NCI-H2029 treated with DMSO at 0.1 percent for 48 hours (cell line): ENCODE measurements around the gene HCRTR2.
"Not testable (repeated sequence)": the region's sequence is repeated elsewhere in the genome, so short reads cannot be mapped to it uniquely, and the experiment has no call there.

Experiments
- DNase-seq: peaks from one replicate; lab custom pipeline; 2025; lab: John Stamatoyannopoulos, UW

HCRTR2 gene

DNA sequence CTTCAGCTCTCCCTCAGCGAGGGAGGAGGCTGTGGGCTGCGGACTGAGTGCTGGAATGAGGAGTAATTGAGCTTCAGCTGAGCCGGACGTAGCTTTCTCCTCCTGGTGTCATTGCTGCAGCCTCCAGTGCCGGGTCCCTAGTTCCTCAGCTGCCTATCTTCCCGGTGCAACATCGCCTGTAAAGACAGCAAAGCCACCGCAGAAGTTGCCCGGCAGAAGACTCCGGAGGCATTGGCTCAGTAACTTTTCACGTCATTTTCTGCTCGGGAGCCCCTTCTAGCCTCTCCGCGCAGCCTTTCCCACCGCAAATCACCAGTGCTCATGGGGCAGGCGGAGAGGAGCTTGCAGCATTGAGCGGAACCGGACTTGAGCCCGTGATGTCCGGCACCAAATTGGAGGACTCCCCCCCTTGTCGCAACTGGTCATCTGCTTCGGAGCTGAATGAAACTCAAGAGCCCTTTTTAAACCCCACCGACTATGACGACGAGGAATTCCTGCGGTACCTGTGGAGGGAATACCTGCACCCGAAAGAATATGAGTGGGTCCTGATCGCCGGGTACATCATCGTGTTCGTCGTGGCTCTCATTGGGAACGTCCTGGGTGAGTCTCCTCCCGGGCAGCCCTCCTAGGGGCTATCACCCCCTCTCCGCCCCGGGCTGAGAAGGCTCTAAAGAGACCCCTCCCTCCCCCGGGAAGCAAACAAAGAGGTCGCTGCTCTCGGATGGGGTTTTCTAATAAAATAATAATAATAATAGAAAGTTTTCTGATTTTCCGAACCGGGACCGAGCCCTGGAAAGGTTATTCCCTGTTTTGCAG, at the start of gene HCRTR2:
TSS of gene HCRTR2 (plus strand) at position 305 of the 816 bp plus-strand sequence. CDS start at position 378, 73 bp downstream.
- no peak for DNase-seq

DNA sequence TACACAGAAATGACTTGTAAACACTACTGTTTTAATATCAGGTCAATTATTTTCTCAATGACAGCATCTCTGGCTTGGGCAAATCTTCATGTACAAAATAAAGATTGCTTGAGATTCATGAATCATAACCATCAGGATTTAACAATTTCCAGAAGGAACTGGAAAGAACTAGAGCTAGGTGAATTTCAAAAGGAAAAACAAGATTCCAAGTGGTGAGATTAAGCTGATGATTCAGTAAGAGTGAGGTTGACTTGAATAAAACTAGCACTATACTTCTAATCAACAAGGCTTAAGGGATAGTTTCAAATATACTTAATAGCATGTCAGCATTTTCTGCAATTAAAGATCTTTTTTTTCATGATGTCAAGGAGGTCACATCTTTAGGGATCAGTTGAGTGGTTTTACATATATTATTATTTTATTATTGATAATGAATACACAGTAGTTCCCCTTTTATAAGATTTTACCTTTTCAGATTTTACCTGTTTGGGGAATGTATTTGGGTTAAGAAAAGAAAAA, 43.5 kb upstream of the HCRTR2 start:
- no peak for DNase-seq

DNA sequence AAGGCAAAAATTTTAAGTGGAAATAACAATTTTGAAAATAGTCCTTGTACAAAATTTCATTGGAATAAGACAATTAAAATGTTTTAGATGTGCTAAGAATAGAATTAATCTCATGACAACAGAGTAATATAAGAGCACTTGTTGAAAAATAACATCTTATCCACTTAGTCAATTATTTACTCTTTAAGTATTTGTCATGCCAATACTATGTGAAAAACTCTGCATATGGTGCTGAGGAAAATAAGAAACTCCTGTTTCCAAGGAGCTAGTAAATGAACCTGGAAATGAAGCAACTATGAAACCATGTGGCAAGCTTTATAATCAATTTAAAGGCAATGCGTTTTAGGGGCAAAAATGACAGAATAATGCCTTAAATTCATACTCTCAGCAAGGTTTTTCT, 42.7 kb upstream of the HCRTR2 start:
- DNase-seq = no peak

DNA sequence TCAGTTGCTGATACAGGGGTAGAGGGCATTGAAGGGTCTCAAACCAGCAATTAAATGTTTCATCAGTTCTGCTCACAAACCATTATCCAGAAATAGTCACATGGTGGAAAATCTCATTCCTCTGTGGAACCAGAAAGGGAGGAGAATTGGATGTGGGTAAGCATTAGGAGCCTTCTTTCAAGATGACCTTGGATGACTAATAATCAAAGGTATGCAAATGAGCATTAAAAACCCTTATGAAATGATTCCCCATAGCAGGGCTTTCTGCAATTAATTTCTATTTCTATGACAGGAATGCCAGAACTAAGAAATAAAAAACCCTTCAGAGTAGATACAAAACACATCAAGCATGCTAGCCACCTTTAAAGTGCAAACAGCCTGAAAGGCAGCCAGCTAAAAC, 37.4 kb upstream of the HCRTR2 start:
- DNase-seq = no peak

DNA sequence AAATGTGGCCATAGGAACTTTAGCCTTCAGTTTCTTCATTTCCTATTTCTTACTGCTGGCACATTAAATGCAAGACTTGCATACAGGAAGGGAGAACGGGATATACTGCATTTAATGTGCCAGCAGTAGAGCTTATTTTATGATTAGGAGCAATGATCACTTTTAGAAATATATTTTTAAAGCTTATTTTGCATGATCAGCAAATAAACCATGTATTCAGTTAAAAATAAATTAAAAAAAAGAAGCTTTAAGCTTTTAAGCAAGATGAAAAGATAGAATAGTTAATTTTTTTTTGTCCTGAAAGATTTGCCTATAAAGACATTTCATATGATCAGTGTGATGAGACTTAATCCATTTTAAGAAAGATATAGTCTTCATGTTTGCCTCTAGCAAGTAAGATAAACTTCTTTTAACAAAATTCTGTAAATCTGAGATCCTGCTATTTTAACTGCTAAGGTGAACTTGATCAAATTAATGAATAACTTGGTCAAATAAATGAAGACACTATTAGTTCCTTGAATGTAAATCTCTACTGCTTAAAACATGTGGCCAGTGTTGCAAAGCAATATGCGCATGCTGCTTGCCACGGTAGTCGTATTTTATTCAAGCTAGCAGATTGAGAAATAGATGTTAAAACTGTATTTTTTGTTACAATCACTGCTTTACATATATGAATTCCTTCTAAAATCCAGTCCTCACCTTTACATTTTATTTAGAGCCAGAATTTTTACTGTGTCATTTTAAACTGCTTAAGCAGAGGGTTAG, 36.2 kb upstream of the HCRTR2 start:
- no peak for DNase-seq

DNA sequence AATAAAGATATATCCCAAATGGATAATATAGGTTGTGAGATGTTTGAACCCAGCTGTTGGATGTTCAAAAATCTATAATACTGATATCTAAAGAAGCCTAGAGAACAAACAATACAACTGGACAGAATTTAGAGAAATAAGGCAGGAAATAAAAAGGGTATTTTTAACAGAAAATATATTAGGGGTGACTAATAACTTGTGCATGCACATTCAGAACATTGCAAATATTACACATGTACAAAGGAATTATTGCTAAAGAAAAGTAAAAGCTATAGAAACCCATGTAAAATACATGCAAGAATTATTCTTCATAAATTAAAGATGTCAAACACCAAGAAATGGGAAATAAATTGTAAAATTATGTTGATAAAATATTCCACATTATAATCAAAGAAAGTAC, 32.7 kb upstream of the HCRTR2 start:
- DNase-seq = no peak

DNA sequence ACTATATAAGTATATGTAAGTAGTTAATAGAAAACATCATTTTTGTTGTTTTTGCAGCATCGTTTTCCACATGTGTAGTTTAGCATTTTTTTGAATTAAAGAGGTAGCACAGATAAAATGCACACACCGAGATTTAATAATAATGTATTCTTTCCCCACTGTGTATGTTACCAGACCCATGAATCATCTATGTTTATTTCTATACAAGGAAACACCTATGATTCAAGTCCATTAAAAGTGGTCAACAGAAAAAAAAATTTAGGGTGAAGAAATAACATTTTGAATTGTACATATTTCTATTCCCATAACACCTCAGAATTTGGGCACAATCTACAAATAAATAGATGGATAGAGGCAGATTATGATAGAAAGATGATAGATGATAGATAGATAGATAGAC, 31.7 kb upstream of the HCRTR2 start:
- no peak for DNase-seq

DNA sequence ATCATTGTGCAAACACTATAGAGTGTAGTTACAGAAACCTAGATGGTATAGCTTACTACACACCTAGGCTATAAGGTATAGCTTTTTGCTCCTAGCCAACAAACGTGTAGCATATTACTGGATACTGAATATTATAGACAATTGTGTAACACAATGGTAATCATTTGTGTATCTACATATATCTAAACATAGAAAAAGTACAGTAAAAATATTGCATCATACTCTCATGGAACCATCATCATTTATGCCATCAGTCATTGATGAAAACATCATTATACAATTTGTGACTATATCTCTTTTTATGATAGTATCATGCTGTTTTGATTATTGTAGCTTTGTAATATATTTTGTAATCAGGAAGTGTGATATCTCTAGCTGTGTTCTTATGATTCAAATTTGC, 21.0 kb upstream of the HCRTR2 start:
- DNase-seq = no peak

DNA sequence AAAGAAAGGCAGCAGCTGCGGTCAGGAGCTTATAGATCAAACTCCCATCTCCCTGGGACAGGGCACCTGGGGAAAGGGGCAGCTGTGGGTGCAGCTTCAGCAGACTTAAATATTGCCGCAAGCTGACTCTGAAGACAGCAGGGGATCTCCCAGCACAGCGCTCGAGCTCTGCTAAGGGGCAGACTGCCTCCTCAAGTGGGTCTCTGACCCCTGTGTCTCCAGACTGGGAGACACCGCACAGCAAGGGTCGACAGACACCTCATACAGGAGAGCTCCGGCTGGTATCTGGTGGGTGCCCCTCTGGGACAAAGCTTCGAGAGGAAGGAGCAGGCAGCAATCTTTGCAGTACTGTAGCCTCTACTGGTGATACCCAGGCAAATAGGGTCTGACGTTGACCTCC, 15.5 kb upstream of the HCRTR2 start:
- not testable (repeated sequence) for DNase-seq

DNA sequence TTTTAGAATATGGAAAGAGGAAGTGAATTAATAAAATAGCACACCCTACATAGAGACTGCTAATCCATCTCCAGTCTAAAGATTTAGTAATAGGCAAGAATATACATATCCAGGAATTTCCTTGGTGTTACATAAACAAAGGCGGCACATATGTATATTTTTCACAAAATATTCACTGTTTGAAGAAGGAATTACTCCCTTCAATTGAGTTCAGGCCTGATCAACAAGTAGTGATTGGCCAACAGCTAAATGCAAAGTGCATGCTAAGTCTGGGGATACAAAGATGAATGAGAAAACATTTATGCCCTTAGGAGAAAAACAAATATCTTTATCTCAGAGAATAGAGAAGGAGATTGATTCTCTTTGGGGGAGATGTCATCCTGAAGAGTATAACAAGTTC, 6.5 kb upstream of the HCRTR2 start:
- DNase-seq = no peak

DNA sequence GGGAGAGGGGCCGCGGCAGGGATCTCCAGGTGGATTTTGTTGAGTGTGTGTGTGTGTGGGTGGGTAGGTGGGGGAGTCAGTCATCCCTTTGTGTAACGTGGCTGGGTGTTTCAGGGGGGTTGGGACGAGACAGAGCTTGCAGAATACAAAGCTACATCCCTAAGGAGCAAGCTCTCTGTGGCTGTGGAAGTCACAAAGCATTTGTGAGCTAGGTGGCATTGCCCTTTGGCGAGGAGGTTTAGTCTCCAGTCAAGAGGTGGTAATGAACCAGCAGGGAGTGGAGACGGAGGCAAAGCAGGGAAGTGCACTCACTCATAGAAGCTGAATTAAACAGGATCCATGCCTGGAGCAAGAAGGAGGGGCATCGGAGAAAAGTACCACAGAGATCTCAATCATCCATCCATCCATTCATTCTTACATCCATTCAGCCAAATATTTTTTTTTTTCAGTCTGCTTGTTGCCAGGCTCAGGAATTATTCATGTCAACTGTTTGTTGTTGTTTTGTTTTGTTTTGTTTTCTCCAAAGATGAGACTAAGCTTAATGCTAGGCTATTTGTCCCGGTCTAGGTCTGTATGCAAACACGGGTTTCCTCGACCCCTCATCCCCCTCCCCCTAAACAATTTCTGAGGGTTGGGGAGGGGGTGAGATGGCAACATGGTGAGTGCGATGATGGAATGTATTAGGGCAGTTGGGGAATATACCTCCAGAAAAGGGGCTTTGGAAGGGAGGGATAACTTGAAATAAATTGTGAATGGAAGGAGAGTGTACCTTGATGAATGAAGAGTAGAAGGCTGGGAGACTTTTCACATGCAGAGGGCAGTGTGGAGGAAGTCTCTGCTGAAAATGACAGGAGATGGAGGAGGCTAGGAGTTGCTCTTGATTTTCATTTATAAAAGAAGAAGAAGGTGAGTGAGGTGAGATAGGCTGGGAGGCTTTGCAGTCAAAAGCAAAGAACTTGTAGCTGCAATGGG, 1.0 kb downstream of the HCRTR2 start:
- DNase-seq = no peak

DNA sequence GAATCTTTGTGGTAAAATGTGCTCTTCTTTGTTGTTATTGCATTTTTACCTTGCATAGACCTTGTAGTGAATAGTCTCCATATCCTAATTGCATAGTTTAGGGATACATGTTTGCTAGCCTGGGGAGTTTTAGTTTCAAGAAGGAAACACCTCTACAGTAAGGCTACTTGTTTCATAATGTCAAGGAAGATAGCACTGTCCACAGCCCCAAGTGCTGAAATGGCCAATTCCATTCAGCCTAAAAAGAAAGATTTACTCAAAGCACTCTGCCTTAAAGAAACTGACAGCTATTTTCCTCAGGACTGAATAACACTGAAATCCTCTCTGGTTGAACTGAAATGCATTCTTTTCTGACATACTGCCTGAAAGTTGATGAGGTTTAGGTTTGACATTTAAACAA, 2.6 kb downstream of the HCRTR2 start:
- no peak for DNase-seq

DNA sequence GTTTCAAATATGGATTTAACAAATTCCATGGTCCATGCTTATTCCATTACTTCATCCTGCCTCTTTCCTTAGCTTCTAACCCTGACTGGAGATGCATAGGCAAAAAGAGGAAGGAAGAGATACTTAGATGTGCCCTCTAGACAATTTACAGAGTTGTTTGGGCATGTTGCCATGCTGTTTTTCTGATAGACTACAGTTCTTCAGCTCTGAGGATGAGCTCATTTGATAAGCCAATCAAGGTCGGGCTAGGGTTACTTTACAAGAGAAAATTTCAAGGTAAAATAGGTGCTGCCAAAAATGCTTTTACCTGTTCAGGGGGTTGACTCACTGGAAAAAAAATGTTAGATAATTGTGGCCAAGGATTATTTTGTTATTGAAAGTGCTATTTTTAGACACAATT, 5.9 kb downstream of the HCRTR2 start:
- DNase-seq = no peak

DNA sequence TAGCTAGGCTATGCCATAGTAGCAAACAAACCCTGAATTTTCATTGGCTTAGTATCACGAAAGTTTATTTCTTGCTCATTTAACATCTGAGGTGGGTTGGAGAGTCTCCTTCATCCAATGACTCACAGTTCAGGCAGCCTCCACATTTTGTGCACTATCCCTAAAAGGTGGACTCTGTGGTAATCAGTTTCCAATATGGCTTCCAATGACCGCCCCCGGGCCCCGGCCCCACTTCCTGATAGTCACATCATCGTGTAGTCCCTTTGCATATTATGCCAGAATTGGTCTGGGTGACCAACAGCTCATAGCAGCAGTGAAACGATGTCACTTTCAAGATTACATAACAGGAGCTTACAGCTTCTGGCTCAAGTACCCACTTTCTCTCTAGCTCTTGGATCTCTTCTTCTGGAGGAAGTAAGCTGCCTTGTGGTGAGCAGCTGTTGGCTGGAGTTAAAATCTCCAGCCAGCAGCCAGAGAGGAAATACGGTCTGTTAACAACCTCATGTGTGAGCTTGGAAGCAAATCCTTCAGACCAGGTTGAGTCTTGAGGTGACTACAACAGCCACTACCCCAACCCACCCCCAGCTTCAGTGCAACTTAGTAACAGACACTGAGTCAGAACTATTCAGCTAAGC, 7.8 kb downstream of the HCRTR2 start:
- DNase-seq = no peak

DNA sequence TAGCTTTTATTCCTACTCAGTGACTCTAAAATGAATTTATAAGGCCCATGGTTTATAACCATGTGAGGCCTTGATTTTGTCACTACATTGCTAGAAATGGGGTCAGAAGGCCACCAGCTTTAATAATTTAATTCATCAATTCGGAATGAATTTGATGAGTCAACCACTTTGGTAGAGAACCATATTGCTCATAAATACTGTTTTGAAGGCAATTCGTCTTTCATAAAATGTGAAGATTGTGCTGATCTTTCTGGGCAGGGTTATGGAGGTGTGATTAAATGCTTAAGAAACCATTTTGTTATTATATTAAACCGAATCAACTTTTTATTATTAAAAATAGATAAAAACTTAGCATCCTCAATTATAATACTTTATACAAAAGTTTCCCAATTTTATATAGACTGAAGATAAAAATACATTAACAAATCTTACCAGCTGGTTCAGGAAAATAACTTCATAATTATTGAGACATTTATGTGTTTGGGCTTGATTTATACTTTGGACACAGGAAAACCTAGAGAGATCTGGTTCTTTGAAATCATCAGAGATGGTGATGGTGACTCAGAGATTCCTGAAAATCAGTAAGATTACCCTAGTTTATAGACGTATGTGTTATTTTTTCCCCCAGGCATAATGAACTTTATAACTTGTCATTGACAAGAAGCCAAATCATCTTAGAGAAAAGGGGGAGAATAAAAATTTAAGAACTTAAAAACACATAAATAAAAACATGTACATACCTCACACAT, 10.6 kb downstream of the HCRTR2 start:
- no peak for DNase-seq

DNA sequence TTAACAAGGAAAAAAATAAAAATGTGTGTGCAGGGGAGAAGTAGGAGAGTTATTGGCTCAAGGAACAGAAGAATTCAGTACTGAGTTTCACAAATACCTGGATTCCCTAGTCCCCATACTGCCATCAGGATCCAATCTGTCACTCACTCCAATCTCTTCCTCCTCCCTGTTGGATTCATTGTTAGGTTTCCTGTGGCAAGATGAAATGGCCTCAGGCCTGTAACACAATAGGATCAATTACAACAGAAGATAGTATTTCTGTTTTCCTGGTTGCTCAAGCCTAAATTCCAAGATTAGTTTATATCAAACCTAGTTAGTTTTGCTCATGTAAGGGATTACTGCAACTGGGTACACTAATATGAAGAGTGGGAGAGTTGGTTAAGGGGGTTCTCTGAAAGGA, 24.4 kb downstream of the HCRTR2 start:
- DNase-seq = no peak

DNA sequence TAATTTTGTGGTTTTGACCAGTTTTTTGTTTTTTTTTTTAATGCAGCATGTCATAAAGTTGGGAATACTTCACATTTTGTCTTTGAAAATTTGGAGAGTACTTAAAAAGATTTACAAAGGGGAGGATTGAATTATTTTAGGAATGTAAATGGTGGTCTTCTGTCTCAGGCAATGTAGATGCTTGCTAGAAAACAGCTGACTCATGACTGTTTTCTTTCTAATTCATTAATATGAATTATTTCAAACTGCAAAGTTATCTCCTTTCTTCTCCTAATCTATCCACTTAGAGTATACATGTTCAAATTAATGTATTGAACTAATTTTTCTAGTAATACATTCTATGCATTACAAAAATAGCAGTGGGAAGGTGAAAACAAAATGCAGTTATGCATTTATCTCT, 24.9 kb downstream of the HCRTR2 start:
- no peak for DNase-seq

DNA sequence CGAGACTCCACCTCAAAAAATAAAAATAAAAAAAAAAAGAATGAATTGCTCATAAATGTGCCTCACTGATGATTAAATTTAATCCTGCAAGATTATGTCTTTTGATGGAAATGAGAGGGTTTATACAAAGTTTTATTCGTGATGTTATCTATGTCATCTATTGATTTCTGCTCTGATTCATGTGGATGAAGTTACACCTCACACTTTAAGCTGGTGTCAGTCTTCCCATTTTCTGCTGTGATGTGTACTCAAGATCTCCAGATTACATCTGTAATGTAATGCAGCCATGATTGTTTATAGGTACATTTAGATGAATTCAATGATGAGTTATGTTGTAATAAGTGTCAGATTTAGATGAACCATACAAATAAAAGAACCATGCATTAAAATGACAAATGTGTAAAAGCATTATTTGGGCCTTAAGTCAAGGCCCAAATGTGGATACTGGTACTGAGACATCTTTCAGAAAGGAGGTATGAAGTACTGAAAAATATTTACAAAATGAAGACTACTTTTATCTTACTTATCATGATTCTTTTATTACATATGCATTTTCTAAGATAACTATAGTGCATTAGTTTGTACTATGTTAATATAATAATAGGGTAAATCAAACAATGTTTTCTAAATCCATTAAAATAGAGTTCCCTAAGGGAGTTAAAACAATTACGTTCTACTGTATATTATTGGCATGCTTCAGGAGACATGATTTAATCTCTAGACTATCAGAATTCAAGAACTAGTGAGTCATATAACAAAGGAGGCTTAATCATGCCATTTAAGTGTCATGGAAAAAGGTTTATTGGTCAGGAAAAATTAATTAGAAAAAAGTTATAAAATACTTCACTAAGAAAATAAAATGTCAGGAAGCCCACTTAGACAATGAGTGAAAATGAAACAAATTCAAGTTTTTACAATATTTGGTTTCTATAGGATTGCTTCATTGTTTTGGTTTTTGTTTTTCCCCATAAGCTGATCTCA, 34.5 kb downstream of the HCRTR2 start:
- no peak for DNase-seq

DNA sequence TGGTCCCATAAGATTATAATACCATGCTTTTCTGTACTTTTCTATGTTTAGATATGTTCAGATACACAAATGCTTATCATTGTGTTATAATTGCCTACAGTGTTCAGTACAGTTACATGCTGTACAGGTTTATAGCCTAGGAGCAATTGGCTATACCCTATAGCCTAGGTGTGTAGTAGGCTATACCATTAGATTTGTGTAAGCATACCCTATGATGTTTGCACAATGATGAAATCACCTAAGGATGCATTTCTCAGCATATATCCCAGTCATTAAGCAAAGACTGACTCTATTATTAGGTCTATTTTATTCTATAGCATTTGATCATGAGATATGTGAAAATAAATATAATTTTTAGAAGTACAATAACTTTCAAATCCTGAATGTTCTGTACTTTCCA, 36.6 kb downstream of the HCRTR2 start:
- DNase-seq = no peak

DNA sequence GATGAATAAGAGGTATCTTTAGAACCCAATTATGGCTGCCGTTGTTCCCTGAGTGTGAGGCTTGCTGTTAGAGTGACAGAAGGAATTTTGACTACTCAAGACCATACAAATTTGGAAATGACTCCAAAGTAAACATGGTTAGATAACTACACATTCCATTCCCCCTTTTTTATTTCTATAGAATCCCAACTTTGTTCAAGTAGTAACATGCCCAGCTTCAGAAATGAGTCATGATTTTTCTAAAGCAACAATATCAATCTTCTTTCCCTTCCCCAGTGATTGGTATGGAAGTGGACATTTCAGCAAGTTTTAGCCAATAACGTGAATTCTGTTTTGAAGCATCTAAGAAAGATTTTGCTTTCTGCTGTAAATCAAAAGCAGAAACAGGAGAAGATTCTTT, 37.8 kb downstream of the HCRTR2 start:
- DNase-seq = no peak
